Tibial nerve (tissue), 4 donors: ENCODE measurements around the gene ABL2.

ENCODE experiments used
- EP300 ChIP-seq, 2 donors: sonication (generic); formaldehyde crosslinking; IDR thresholded peaks; one replicate each; pipeline ENCODE4 v1.6.1; 2017; ENCODE audit warnings: antibody characterized with exemption in 2 of 2, mild to moderate bottlenecking in 1 of 2
- POLR2A ChIP-seq, 2 donors: fragments of 450-650 bp; IDR thresholded peaks; one replicate each; pipeline ENCODE4 v1.6.1; 2017; ENCODE audit warnings: antibody characterized with exemption in 2 of 2, mild to moderate bottlenecking in 2 of 2, moderate library complexity in 2 of 2
- TF ChIP-seq, protein P1 (sequence below), 5 experiments: fragments of 200-600 bp in 3 of 5; fragments of 450-650 bp in 2 of 5; sonication (generic) in 3 of 5; IDR thresholded peaks; one replicate each; pipeline ENCODE4 v1.5.1; 2016 to 2019; ENCODE audit warnings: antibody characterized with exemption in 5 of 5, mild to moderate bottlenecking in 3 of 5, moderate library complexity in 2 of 5

GRCh38 chr1:179127163-179127895, 102.1 kb downstream of the ABL2 start:
- TF ChIP-seq POLR2A (IDR thresholded peaks at IDR 0.05) (no peak), EP300 (IDR thresholded peaks at IDR 0.05) (no peak)
- TF ChIP-seq, protein P1, sequence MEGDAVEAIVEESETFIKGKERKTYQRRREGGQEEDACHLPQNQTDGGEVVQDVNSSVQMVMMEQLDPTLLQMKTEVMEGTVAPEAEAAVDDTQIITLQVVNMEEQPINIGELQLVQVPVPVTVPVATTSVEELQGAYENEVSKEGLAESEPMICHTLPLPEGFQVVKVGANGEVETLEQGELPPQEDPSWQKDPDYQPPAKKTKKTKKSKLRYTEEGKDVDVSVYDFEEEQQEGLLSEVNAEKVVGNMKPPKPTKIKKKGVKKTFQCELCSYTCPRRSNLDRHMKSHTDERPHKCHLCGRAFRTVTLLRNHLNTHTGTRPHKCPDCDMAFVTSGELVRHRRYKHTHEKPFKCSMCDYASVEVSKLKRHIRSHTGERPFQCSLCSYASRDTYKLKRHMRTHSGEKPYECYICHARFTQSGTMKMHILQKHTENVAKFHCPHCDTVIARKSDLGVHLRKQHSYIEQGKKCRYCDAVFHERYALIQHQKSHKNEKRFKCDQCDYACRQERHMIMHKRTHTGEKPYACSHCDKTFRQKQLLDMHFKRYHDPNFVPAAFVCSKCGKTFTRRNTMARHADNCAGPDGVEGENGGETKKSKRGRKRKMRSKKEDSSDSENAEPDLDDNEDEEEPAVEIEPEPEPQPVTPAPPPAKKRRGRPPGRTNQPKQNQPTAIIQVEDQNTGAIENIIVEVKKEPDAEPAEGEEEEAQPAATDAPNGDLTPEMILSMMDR (IDR thresholded peaks at IDR 0.05), result no peak
